Thoracic aorta (tissue), 2 donors: ENCODE data around the gene ARHGEF28. TPM values are rescaled to one million over a fixed set of nuclear protein-coding genes. Genes with fewer than 3 reads are reported as not detected.
A peak's percentile ranks its signal among the peaks of the same experiment; 100 is the strongest.

Experiments used
- ATAC-seq: fragments of 150-250 bp; one replicate; pipeline ENCODE4 v1.8.0; 2017; ENCODE audit warnings: low read depth; ENCODE audit not compliant: insufficient number of reproducible peaks, low FRiP score
- DNase-seq: peaks from one replicate; pipeline ENCODE4 v3.0.0-alpha.2; 2020; ENCODE audit warnings: low spot score
- H3K27ac ChIP-seq, 2 donors: fragments of 200-600 bp; sonication (generic); 1 replicate in 1 of 2; 2 replicates in 1 of 2; pipeline ENCODE4 v1.5.1; 2016; ENCODE audit warnings: mild to moderate bottlenecking in 2 of 2, moderate library complexity in 2 of 2
- H3K27me3 ChIP-seq: fragments of 200-600 bp; sonication (generic); replicated peaks from 2 replicates; pipeline ENCODE4 v1.6.0; 2016; ENCODE audit warnings: mild to moderate bottlenecking; ENCODE audit not compliant: insufficient read depth
- H3K36me3 ChIP-seq: fragments of 200-600 bp; sonication (generic); one replicate; pipeline ENCODE4 v1.5.1; 2016
- H3K4me1 ChIP-seq, 2 donors: fragments of 200-600 bp; sonication (generic); 1 replicate in 1 of 2; 2 replicates in 1 of 2; pipeline versions ENCODE4 v1.5.1 to v1.6.0; 2016; ENCODE audit warnings: low read depth in 2 of 2, mild to moderate bottlenecking in 1 of 2; ENCODE audit not compliant: control insufficient read depth in 1 of 2
- H3K4me3 ChIP-seq: fragments of 200-600 bp; sonication (generic); 2 replicates; pipeline ENCODE4 v1.5.1; 2016; ENCODE audit warnings: mild to moderate bottlenecking
- H3K9me3 ChIP-seq: fragments of 200-600 bp; sonication (generic); 2 replicates; pipeline ENCODE4 v1.5.1; 2016
- total RNA-seq, 2 donors: library from RNA; depleted of rRNA; stranded (reverse); fragments of >200 nt; gene quantifications; one replicate each; pipeline versions ENCODE4 v1.1.0 to v1.2.3, GENCODE V29; 2016
- TF ChIP-seq, protein P1 (sequence below): fragments of 200-600 bp; sonication (generic); IDR thresholded peaks from one replicate; pipeline ENCODE4 v1.5.1; 2019; ENCODE audit warnings: antibody characterized with exemption

ARHGEF28 gene
- total RNA-seq, 2 donors from 2014 or later: 35.5 to 40.8 TPM

DNA sequence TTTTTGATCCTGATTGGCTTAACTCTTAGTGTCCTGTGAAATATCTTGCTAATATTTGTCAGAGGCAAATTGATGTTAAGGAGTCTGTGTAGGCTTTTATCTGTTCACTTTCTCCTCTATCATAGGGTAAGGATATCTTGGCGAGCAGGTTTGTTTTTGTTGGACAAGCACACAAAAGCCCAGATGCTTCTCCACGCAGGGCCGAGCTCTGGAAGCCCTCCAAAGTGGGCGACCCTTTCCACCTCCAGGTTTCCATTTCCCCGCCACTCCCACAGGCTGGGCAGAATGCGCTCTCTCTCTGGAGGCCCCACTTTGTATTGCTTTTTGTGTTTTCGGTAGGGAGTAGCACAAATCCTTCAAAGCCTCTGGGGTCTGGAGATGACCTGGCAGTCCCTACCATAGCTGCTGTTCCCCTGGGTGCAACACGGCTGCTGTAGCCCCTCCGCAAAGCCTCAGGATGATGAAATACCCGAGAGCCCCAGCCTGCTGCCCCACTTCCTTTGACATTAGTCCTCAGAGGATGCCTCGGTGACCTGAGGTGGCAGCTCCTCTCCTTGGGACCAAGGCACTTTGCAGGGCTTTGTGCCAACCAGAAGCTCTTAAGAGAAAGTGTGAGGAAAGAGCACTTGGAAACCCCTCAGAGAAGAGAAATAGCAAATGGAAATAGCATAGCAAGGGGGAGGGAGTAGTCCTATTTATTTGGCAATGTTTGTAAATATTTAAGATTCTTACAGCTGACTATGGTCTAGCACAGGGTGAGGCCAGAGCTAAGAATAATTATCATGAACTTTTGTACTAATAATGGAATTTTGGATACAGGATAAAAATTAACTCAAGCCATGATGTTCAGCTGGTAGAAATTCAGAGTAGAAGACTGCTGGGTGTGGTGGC is 122.8 kb downstream of the ARHGEF28 start:
- TF ChIP-seq, protein P1, sequence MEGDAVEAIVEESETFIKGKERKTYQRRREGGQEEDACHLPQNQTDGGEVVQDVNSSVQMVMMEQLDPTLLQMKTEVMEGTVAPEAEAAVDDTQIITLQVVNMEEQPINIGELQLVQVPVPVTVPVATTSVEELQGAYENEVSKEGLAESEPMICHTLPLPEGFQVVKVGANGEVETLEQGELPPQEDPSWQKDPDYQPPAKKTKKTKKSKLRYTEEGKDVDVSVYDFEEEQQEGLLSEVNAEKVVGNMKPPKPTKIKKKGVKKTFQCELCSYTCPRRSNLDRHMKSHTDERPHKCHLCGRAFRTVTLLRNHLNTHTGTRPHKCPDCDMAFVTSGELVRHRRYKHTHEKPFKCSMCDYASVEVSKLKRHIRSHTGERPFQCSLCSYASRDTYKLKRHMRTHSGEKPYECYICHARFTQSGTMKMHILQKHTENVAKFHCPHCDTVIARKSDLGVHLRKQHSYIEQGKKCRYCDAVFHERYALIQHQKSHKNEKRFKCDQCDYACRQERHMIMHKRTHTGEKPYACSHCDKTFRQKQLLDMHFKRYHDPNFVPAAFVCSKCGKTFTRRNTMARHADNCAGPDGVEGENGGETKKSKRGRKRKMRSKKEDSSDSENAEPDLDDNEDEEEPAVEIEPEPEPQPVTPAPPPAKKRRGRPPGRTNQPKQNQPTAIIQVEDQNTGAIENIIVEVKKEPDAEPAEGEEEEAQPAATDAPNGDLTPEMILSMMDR: no peak
- no peak for ATAC-seq
- no peaks in the 10 kb centered on the region for H3K9me3 ChIP-seq
- no peak for DNase-seq
- H3K27ac ChIP-seq: peak overlapping the region; percentile 56 to 57
- H3K36me3 ChIP-seq: no peaks in the 10 kb centered on the region
- peak overlapping the region; percentile 16 for H3K4me3 ChIP-seq
- H3K4me1 ChIP-seq: peaks cover 35 to 55% of the 10 kb centered on the region in 2 donors
- H3K27me3 ChIP-seq: no peaks in the 10 kb centered on the region

- Histone ChIP-seq H3K27me3 (no peaks in the 10 kb centered on the region), H3K27ac (peak overlapping the region; percentile 56 to 57), H3K4me1 (peaks cover 35 to 54% of the 10 kb centered on the region in 2 donors), H3K4me3 (no peak overlapping the region), H3K36me3 (no peaks in the 10 kb centered on the region), H3K9me3 (no peaks in the 10 kb centered on the region)
- no peak for DNase-seq
- TF ChIP-seq, protein P1: no peak
- no peak for ATAC-seq
These were observed 123.7 kb downstream of the ARHGEF28 start for GRCh38 chr5:73749485-73750270.

GRCh38 chr5:73751254-73751914 is 125.4 kb downstream of the ARHGEF28 start:
- no peaks in the 10 kb centered on the region for H3K9me3 ChIP-seq
- H3K27ac ChIP-seq: no peak overlapping the region
- no peak overlapping the region for H3K4me3 ChIP-seq
- H3K4me1 ChIP-seq: peaks cover 22 to 37% of the 10 kb centered on the region in 2 donors
- ATAC-seq (no peak), DNase-seq (no peak)
- no peaks in the 10 kb centered on the region for H3K36me3 ChIP-seq
- H3K27me3 ChIP-seq: no peaks in the 10 kb centered on the region
- TF ChIP-seq, protein P1: no peak

GRCh38 chr5:73754254-73754653 is 128.3 kb downstream of the ARHGEF28 start:
- Histone ChIP-seq H3K4me1 (peaks cover 12 to 13% of the 10 kb centered on the region in 2 donors), H3K36me3 (no peaks in the 10 kb centered on the region), H3K27me3 (no peaks in the 10 kb centered on the region), H3K27ac (no peak overlapping the region), H3K4me3 (no peak overlapping the region), H3K9me3 (no peaks in the 10 kb centered on the region)
- DNase-seq: no peak
- no peak for ATAC-seq
- TF ChIP-seq, protein P1: no peak

GRCh38 chr5:73757416-73757815 is 131.4 kb downstream of the ARHGEF28 start:
- Histone ChIP-seq H3K4me1 (peaks cover 0 to 9% of the 10 kb centered on the region in 2 donors), H3K36me3 (no peaks in the 10 kb centered on the region), H3K4me3 (no peak overlapping the region), H3K9me3 (no peaks in the 10 kb centered on the region), H3K27me3 (no peaks in the 10 kb centered on the region), H3K27ac (no peak overlapping the region)
- ATAC-seq (no peak), DNase-seq (no peak)
- TF ChIP-seq, protein P1: no peak
